ENCODE data around the gene GNPTAB. TPM values are rescaled to one million over a fixed set of nuclear protein-coding genes. Genes with fewer than 3 reads are reported as not detected.

GNPTAB gene
- total RNA-seq, 1 experiment from 2014 or later = 25.4 TPM

DNA sequence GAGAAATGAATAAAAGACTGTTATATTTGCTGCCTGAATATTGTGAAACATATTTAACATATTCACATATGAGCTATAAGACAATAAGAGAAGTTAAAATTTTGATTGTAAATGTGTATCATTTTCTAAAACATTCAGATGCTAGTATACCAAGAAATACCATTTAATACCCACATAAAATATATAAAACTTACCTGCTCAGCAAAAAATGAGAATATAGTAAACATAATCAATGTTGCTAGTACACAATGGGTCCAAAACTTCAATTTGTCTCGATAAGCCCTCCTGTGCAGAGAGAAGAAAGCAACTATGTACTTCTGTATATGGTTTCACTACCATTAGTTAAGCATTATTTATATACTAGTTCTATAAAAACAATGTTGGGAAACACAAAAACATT is 81.9 kb downstream of the GNPTAB start:
- Mint-ChIP-seq H3K27ac (no peak overlapping the region), H3K36me3 (peaks cover 15% of the 10 kb centered on the region)
- CTCF ChIA-PET = interaction anchor here (3.6 kb wide), 1 partner anchor 11 kb away, joined by 11 read pairs; no protein-coding TSS in a partner anchor

More for the DNA sequence above, 81.9 kb downstream of the GNPTAB start:
- H3K9me3 Mint-ChIP-seq = no peaks in the 10 kb centered on the region
- TF ChIP-seq NFYB (CRISPR knock-in tag; conservative IDR thresholded peaks at IDR 0.05; ENCODE audit: low read depth) = no peak
- no peak for TF ChIP-seq ERG (CRISPR knock-in tag; IDR thresholded peaks at IDR 0.05)
- no peak for TF ChIP-seq MXD4 (CRISPR knock-in tag; IDR thresholded peaks at IDR 0.05; ENCODE audit: borderline replicate concordance)
- TF ChIP-seq TEAD1 (CRISPR knock-in tag; IDR thresholded peaks at IDR 0.05) = no peak
- TF ChIP-seq ZNF219 (CRISPR knock-in tag; IDR thresholded peaks at IDR 0.05; ENCODE audit: borderline replicate concordance) = no peak
- no peak for TF ChIP-seq ZNF423 (CRISPR knock-in tag; IDR thresholded peaks at IDR 0.05)
- no peak for TF ChIP-seq MYBL2 (CRISPR knock-in tag; IDR thresholded peaks at IDR 0.05)
- TF ChIP-seq, protein P1, sequence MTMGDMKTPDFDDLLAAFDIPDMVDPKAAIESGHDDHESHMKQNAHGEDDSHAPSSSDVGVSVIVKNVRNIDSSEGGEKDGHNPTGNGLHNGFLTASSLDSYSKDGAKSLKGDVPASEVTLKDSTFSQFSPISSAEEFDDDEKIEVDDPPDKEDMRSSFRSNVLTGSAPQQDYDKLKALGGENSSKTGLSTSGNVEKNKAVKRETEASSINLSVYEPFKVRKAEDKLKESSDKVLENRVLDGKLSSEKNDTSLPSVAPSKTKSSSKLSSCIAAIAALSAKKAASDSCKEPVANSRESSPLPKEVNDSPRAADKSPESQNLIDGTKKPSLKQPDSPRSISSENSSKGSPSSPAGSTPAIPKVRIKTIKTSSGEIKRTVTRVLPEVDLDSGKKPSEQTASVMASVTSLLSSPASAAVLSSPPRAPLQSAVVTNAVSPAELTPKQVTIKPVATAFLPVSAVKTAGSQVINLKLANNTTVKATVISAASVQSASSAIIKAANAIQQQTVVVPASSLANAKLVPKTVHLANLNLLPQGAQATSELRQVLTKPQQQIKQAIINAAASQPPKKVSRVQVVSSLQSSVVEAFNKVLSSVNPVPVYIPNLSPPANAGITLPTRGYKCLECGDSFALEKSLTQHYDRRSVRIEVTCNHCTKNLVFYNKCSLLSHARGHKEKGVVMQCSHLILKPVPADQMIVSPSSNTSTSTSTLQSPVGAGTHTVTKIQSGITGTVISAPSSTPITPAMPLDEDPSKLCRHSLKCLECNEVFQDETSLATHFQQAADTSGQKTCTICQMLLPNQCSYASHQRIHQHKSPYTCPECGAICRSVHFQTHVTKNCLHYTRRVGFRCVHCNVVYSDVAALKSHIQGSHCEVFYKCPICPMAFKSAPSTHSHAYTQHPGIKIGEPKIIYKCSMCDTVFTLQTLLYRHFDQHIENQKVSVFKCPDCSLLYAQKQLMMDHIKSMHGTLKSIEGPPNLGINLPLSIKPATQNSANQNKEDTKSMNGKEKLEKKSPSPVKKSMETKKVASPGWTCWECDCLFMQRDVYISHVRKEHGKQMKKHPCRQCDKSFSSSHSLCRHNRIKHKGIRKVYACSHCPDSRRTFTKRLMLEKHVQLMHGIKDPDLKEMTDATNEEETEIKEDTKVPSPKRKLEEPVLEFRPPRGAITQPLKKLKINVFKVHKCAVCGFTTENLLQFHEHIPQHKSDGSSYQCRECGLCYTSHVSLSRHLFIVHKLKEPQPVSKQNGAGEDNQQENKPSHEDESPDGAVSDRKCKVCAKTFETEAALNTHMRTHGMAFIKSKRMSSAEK (CRISPR knock-in tag; IDR thresholded peaks at IDR 0.05; ENCODE audit: borderline replicate concordance) = no peak
- TF ChIP-seq, protein P2, sequence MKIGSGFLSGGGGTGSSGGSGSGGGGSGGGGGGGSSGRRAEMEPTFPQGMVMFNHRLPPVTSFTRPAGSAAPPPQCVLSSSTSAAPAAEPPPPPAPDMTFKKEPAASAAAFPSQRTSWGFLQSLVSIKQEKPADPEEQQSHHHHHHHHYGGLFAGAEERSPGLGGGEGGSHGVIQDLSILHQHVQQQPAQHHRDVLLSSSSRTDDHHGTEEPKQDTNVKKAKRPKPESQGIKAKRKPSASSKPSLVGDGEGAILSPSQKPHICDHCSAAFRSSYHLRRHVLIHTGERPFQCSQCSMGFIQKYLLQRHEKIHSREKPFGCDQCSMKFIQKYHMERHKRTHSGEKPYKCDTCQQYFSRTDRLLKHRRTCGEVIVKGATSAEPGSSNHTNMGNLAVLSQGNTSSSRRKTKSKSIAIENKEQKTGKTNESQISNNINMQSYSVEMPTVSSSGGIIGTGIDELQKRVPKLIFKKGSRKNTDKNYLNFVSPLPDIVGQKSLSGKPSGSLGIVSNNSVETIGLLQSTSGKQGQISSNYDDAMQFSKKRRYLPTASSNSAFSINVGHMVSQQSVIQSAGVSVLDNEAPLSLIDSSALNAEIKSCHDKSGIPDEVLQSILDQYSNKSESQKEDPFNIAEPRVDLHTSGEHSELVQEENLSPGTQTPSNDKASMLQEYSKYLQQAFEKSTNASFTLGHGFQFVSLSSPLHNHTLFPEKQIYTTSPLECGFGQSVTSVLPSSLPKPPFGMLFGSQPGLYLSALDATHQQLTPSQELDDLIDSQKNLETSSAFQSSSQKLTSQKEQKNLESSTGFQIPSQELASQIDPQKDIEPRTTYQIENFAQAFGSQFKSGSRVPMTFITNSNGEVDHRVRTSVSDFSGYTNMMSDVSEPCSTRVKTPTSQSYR (CRISPR knock-in tag; IDR thresholded peaks at IDR 0.05) = no peak
- no peak for TF ChIP-seq JUN (CRISPR knock-in tag; IDR thresholded peaks at IDR 0.05)
- TF ChIP-seq ATF1 (CRISPR knock-in tag; IDR thresholded peaks at IDR 0.05) = no peak
- TF ChIP-seq CDX4 (CRISPR knock-in tag; IDR thresholded peaks at IDR 0.05; ENCODE audit: borderline replicate concordance) = no peak
- TF ChIP-seq ZNF512 (CRISPR knock-in tag; IDR thresholded peaks at IDR 0.05; ENCODE audit: borderline replicate concordance) = no peak
- no peak for TF ChIP-seq OVOL2 (CRISPR knock-in tag; IDR thresholded peaks at IDR 0.05; ENCODE audit: borderline replicate concordance)
- no peak for TF ChIP-seq FOXK1 (CRISPR knock-in tag; IDR thresholded peaks at IDR 0.05)
- no peak for TF ChIP-seq ZBTB43 (CRISPR knock-in tag; IDR thresholded peaks at IDR 0.05)
- TF ChIP-seq GTF2I (CRISPR knock-in tag; conservative IDR thresholded peaks at IDR 0.05) = no peak
- TF ChIP-seq FOXJ3 (CRISPR knock-in tag; IDR thresholded peaks at IDR 0.05; ENCODE audit: borderline replicate concordance) = no peak
- no peak for TF ChIP-seq SOX15 (CRISPR knock-in tag; IDR thresholded peaks at IDR 0.05)
- POLR2A ChIA-PET = no interaction called here
- no peak for DNase-seq (ENCODE audit: low spot score)
- no peaks in the 10 kb centered on the region for H3K27me3 Mint-ChIP-seq (ENCODE audit: low read depth)
- H3K4me1 Mint-ChIP-seq = peaks cover 27% of the 10 kb centered on the region
- no peak overlapping the region for H3K4me3 Mint-ChIP-seq
- ATAC-seq = no peak

Measured in WTC11 (cell line).